Mononuclear cell (primary cell): ENCODE results near the gene ANKS3. TPM values are rescaled to one million over a fixed set of nuclear protein-coding genes. Genes with fewer than 3 reads are reported as not detected.

Source experiments
- H3K27me3 ChIP-seq: 2 replicates; pipeline ENCODE4 v1.6.0; 2011; ENCODE audit warnings: low read length, control low read depth; ENCODE audit not compliant: insufficient read depth
- H3K4me1 ChIP-seq: 2 replicates; pipeline ENCODE4 v1.5.1; 2011; ENCODE audit warnings: mild to moderate bottlenecking, low read length, control low read depth; ENCODE audit not compliant: insufficient read depth
- H3K4me3 ChIP-seq: 2 replicates; pipeline ENCODE4 v1.5.1; 2011; ENCODE audit warnings: mild to moderate bottlenecking, low read length, moderate library complexity
- H3K9me3 ChIP-seq: 2 replicates; pipeline ENCODE4 v1.5.1; 2011; ENCODE audit warnings: low read depth, mild to moderate bottlenecking, control low read depth, low read length
- total RNA-seq: library from RNA; depleted of rRNA; stranded (reverse); fragments of >200 nt; gene quantifications from one replicate; pipeline ENCODE4 v1.2.3, GENCODE V29; 2012

The ANKS3 gene
- total RNA-seq, 1 donor = 3.8 TPM

DNA sequence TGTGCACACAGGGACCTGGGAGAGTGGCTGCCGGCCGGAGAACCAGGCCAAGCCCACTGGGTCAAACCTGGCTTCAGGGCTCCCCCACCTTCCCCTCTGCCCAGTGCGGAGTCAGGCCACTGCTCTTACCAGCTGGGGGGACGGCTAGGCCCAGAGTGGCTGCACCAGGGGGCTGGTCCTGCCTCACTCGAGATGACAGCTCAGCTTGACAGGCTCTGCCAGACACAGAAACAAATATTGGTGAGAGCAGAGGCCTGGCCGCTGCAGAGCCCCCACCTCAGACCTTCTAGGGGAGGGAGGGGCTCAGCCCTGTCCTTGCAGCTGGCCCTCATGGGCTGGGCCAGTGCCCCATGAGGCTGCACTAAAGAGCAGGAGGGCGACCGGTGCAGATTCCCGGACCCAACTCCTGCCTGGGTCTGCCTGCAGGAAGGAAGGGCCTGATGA is 36.2 kb downstream of the ANKS3 start:
- Histone ChIP-seq H3K9me3 (no peaks in the 10 kb centered on the region), H3K4me1 (peaks cover 14% of the 10 kb centered on the region), H3K27me3 (no peaks in the 10 kb centered on the region)

DNA sequence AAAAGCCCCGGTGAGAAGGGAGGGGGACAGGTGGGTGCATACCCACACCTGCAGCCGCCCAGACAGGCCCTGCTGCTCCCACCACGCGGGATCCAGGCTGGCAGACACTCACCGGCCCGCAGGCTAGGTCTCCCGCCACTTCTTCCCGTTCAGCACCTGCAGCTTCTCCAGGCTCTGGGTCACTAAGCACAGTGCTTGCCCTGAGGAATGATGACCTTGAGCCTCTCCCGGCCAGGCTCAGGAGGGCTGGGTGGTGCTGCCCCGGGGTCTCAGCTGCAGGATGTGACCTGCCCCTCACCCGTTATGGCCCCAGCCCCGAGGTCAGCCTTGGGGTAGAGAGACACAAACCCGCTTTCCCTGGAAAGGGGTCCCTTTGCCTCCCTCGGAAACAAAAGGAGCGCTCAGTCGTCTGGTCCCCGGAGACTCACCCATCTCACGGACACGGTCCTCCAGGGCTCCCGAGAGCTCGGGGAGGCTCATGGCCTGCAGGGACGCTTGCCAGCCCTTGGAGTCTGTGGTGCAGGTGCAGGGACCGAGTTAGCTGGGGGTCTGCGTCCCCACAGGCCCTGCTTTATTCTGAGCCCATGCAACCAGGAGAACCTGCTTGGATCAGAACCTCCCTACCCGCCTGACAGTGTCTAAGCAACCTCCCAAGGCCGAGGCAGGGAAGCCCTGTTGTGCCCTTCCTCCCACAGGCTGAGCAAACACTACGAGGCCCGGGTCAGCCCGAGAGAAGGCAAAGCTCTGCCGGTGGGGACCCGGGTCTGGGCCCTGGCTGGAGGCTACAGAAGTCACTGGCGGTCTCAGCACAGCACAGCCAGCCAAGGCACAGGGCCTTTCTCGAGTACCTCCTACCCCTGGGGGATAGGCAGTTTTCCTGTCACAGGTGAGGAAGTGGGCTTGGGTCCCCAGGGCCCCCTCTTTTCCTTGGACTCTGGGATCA is 36.9 kb downstream of the ANKS3 start:
- H3K27me3 ChIP-seq = no peaks in the 10 kb centered on the region
- peaks cover 21% of the 10 kb centered on the region for H3K4me1 ChIP-seq
- H3K4me3 ChIP-seq = no peak overlapping the region
- H3K9me3 ChIP-seq = no peaks in the 10 kb centered on the region

More for the DNA sequence above, 36.2 kb downstream of the ANKS3 start:
- no peak overlapping the region for H3K4me3 ChIP-seq

DNA sequence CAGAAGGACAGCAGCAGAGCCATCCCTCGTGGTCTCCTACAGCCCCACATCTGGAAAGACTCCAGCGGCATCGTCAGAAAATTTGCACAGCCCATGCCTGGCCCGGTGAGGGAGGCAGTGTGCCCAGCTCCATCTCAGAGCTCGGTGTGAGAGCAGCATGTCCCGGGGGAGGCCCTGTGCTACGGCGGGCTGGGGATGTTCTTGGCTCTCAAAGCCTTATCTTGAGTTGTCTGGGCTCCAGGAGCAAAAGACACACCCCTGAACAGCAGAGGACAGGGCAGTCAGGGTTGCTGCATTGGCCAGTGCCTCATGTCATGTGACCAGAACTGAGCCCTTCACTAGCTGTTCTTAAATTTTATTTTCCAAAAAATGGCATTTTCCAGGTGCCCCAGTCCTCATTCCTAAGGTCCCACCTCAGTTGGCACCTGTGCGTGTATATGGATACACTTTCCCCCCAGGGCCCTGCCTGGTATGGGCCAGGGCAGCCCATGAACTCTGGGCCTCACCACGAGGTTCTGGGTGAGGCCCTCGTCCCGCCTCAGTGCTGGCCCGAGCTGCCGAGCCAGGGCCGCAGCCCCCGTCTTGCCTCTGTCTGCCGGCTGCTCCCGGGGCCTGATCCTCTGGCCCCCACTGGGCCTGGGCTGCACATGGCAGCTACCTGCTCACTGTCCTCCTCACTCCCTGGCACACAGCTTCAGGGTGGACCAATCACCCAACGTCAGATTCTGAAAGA is 37.7 kb downstream of the ANKS3 start:
- Histone ChIP-seq H3K9me3 (no peaks in the 10 kb centered on the region), H3K27me3 (no peaks in the 10 kb centered on the region), H3K4me1 (peaks cover 30% of the 10 kb centered on the region), H3K4me3 (no peak overlapping the region)

DNA sequence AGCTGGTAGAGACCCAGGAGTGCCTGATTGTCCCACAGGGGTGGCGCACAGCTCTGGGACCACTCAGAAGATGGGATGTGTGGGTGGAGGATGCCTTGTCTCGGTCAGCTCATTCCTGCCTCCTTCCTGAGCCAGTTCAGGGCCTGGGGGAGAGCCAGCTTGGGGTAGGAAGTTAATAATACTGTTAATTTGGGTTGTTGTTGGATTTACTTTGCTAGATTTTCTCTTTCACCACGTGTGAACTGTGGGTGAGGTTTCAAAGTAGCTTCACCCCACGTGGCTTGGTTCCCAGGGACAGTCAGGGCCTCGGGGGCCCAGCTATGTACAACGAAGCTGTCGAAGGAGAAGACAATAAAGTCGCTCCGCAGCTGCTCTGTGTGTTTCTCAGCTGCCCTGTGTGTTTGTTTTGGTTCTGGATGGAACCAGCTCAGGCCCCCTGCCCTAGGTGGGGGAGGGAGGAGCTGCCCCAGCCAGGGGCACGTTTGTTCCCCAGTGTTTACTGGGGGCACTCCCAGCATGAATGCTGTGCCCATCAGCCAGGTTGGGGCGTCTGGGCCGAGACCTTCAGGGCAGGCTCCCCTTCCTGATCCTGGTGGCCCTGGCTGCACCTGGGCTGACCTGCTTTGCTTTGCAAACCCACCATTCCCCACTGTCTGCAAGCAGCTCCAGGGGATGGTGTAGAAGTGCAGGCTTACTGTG is 38.4 kb downstream of the ANKS3 start:
- no peak overlapping the region for H3K4me3 ChIP-seq
- H3K9me3 ChIP-seq = no peaks in the 10 kb centered on the region
- no peaks in the 10 kb centered on the region for H3K27me3 ChIP-seq
- H3K4me1 ChIP-seq = peaks cover 36% of the 10 kb centered on the region

DNA sequence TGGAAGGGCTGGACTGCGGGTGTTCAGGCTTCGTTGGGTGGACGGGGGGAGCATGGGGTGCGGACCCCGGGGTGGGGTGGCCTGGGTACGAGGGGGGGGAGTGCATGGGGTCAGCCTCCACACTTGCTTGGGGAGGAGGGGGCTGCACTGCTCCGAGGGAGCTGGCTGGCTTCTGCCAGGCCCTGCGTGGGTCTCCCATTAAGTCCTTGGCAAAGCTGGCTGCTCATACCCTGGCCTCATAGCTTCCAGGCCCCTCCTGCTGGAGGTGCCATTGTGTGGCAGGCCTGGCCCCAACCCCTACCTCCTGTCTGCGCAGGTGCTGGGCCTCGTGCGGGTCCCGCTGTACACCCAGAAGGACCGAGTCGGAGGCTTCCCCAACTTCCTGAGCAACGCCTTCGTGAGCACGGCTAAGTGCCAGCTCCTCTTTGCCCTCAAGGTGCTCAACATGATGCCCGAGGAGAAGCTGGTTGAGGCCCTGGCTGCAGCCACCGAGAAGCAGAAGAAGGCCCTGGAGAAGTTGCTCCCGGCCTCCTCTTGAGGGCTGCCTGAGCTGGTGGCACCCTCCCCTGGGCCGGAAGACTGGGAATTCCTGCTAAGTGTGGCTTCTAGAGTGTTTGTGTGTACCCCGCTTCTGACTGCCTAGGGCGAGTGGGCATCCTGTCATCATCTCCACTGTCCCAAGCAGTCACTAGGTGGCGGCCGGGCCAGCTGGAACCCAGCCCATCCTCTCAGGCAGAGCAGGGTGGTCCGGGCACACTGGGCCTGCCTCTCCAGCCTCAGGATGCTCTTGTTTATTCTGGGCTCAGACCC is 39.2 kb downstream of the ANKS3 start:
- Histone ChIP-seq H3K4me1 (peaks cover 42% of the 10 kb centered on the region), H3K9me3 (no peaks in the 10 kb centered on the region), H3K27me3 (no peaks in the 10 kb centered on the region), H3K4me3 (no peak overlapping the region)

DNA sequence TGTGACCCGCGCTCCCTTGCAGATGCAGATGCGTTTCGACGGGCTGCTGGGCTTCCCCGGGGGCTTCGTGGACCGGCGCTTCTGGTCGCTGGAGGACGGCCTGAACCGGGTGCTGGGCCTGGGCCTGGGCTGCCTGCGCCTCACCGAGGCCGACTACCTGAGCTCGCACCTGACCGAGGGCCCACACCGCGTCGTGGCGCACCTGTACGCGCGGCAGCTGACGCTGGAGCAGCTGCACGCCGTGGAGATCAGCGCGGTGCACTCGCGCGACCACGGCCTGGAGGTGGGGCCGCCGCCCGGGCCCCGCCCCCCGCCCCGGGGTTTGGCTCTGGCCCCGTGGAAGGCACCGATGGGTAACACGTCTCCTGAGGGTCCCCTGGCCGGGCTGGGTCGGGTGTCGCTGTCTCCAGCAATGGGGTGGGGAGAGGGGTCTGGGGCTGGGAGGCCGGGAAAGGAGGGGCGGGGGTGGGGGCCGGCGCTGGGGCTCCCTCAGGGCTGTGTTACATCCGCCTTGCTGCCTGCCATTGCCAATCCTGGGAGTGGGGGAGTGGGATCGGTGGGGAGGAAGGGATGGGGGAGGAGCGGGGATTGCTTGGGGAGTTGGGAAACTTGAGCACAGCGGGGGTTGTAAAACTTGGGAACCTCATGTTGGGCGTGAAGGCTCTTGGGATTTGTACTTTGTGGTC is 40.0 kb downstream of the ANKS3 start:
- H3K9me3 ChIP-seq = no peaks in the 10 kb centered on the region
- H3K27me3 ChIP-seq = no peaks in the 10 kb centered on the region
- peaks cover 49% of the 10 kb centered on the region for H3K4me1 ChIP-seq

DNA sequence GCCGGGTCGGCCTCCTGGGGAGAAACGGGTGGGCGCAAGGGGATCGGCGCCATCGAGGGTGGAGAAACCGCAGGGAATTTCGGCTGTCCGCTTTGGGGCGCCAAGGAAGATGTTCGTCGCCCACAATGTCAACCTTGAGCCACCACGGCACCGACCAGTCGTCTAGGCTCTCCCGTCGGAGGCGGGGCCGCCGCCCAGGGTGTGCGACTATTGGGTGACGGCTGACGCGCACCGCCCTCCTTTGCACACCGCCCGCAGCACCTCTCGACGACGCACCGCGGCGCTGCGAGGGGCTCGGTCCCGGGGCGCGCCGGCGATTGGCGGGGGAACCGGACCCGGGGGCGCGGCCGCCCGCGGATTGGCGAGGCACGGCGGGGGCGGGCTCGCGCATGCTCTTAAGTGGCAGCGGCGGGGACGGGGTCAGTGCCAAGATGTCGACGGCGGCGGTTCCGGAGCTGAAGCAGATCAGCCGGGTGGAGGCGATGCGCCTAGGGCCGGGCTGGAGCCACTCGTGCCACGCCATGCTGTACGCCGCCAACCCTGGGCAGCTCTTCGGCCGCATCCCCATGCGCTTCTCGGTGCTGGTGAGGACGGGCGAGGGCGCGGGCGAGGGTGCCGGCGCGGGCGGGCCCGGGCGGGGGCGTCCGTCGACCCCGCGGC is 40.6 kb downstream of the ANKS3 start, which contains the start of gene NUDT16L1:
TSS of gene NUDT16L1 (plus strand) at position 267 of the 660 bp plus-strand sequence. CDS start at position 432, 165 bp downstream.
- no peaks in the 10 kb centered on the region for H3K27me3 ChIP-seq
- H3K4me3 ChIP-seq = peak within 1 kb of the TSS; percentile 82
- no peaks in the 10 kb centered on the region for H3K9me3 ChIP-seq
- H3K4me1 ChIP-seq = peaks cover 49% of the 10 kb centered on the region

More for the DNA sequence above, 40.0 kb downstream of the ANKS3 start:
- peak overlapping the region; percentile 82 for H3K4me3 ChIP-seq

DNA sequence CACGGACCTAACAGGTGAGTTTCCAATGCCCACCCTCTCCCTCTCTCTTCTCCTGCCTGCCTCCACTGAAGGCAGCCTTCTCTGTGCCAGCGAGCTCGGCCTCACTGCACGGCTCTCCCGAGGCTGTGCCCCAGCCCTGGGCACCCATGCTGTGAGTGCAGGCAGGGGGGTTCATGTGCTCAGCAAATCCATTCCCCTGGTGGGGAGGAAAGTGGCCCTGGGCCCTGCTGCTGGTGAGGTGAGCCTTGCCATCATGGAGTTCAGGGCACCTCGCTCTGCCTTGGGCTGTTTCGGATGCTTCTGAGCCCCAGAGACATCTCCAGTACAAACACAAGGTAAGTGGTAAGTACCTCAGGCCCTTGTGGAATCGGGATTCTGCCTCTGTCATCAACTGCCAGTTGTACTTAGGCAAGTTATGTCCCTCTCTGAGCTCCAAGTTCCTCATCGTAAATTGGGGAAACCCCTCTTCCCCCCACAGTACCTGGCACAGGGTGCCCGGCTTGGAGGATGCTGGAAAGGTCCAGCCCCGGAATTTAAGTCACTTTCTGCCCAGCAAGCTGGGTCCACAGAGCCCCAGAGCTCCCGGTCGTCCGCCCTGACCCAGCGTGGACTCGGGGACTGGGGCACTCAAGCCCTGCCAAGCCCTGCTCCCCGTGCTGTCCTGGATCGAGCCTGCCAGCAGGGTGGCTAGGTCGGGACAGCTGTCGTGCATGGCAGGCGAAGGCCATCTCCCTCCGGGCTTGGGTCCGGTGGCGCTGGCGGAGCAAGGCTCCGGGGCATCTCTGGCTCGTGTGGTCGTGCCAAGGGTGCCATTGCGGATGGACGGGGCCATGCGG is 41.4 kb downstream of the ANKS3 start:
- Histone ChIP-seq H3K27me3 (no peaks in the 10 kb centered on the region), H3K9me3 (no peaks in the 10 kb centered on the region), H3K4me3 (peak overlapping the region; percentile 82), H3K4me1 (peaks cover 49% of the 10 kb centered on the region)

DNA sequence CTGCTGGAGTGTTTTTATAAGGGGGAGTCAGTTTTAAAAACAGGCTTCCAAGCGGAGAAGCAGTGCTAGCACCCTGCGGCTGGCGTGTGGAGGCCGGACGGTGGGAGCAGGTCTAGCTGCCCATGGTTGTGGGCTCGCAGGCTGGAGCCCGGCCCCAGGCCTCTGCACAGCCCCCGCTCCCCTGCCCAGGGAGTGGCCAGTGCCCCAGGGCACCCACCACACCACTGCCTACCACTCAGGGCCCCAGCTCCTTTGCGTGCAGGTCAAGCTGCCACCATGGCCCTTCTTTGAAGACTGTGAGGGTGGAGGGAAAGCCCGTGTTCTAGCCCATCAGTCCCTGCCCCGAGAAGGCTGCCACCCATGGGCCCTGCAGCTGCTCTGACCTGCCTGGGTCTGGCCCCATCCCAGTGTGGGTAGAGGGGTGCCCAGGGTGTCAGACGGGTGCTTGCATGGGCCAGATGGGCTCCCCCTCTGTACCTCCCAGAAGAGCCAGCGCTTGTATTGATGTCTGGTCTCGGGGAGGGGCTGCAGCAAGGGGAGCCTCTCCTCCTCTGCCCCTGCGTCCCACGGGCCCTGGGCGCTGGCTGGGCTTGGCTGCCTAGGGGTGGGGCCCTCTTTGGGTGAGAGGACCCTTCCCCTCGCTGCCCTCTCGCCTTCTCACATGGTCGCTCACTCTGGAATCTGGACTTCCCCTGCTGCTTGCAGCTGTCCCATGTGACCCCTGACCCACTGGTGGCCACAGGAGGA is 42.2 kb downstream of the ANKS3 start:
- Histone ChIP-seq H3K9me3 (no peaks in the 10 kb centered on the region), H3K4me1 (peaks cover 49% of the 10 kb centered on the region), H3K27me3 (no peaks in the 10 kb centered on the region), H3K4me3 (no peak overlapping the region)

DNA sequence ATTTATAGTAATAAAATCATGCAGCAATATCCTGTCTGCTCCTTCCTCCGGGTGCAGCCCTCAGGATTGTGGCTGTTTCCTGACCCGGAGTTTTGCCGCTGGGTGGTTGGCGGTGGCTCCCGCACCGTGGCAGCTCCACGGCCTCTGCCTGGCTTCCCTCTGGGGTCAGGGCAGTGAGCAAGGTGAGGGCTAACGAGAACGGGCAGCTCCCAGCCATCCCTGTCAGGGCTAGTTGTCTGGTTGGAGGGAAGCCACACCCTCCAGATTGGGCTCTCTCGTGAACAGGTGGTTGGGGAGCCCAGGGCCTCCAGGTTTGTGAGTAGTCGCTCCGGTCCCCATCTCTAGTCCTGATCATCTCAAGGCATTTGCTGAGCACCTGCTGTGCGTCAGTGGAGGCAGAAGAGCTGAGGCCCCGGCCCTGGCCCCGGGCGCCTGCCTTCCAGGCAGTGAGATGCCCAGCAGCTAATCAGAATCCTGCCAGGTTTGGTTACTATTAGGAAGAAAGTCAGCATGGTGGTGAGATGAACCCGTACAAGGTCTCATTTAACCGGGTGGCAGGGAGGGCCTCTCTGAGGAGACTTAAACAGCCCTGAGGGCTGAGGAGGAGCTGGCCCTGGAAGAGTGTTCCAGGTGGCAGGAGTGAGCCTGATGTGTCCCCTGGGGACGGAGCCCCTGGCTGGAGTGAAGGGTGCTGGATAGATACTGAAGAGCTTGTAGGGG is 43.0 kb downstream of the ANKS3 start:
- Histone ChIP-seq H3K9me3 (no peaks in the 10 kb centered on the region), H3K27me3 (no peaks in the 10 kb centered on the region), H3K4me3 (no peak overlapping the region), H3K4me1 (peaks cover 49% of the 10 kb centered on the region)

DNA sequence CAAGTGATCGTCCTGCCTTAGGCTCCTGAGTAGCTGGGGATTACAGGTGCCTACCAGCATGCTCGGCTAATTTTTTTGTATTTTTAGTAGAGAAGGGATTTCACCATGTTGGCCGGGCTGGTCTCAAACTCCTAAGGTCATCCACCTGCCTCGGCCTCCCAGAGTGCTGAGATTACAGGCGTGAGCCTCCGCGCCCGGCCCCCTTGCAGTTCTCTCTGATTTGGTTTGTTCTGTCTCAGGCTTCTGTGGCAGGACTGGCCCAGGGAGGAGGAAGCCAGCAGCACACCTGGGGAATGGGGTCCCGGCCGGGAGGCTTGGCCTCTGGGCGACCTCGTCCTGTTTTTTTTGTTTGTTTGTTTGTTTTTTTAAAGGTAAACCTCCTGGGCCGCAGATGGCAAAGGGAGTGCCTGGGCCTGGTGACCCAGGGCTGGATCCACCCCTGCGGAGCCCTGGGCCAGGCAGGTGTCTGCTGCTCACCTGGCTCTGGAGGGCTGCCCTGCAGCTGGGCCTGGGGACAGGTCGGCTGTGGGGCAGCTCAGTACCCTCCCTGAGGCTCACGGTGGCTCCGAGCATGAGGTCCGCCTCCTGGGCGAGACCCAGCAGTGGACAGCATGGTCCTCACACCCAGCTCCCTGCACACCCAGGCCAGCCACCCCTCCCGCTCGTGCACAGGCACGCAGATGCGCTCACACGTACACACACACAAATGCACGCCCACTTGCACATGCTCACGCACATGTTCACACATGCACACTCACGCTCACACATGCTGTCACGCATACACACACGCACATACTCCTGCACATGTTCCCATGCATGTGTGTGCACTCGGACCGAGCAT is 44.0 kb downstream of the ANKS3 start:
- Histone ChIP-seq H3K9me3 (no peaks in the 10 kb centered on the region), H3K27me3 (no peaks in the 10 kb centered on the region), H3K4me3 (no peak overlapping the region), H3K4me1 (peaks cover 45% of the 10 kb centered on the region)
